Lung microvascular endothelial cell (primary cell): ENCODE data around the gene NUP98. TPM values are rescaled to one million over a fixed set of nuclear protein-coding genes. Genes with fewer than 3 reads are reported as not detected.
"Not testable (repeated sequence)": the region's sequence is repeated elsewhere in the genome, so short reads cannot be mapped to it uniquely, and the experiment has no call there.

ENCODE experiments used
- DNase-seq, 2 donors: peaks; one replicate each; pipeline versions ENCODE4 v3.0.0 to v3.0.0-alpha.2; 2010; ENCODE audit warnings: low read depth in 2 of 2
- total RNA-seq: library from RNA; depleted of rRNA; stranded (reverse); fragments of >200 nt; gene quantifications from 2 replicates; pipeline ENCODE4 v1.2.1, GENCODE V29; 2014

Gene NUP98
- total RNA-seq, 1 donor from 2014 or later = 70.8 TPM

- no peak for DNase-seq
These were observed 29.4 kb upstream of the NUP98 start for GRCh38 chr11:3826721-3827120.

GRCh38 chr11:3825473-3826154, 28.3 kb upstream of the NUP98 start:
- no peak for DNase-seq

GRCh38 chr11:3824714-3825472, 27.5 kb upstream of the NUP98 start:
- peak; percentile 55 to 73 for DNase-seq

GRCh38 chr11:3823762-3824506, 26.6 kb upstream of the NUP98 start:
- no peak for DNase-seq

- DNase-seq = peak in 1 of 2 donors; percentile 68
These were observed 25.9 kb upstream of the NUP98 start for GRCh38 chr11:3823303-3823702.

GRCh38 chr11:3822312-3822711, 25.0 kb upstream of the NUP98 start:
- no peak for DNase-seq

- no peak for DNase-seq
These were observed 23.6 kb upstream of the NUP98 start for GRCh38 chr11:3820971-3821370.

GRCh38 chr11:3817181-3817800, 19.9 kb upstream of the NUP98 start:
- no peak for DNase-seq

- no peak for DNase-seq
These were observed 19.3 kb upstream of the NUP98 start for GRCh38 chr11:3816673-3817072.

GRCh38 chr11:3815845-3816244, 18.5 kb upstream of the NUP98 start:
- no peak for DNase-seq

- DNase-seq = not testable (repeated sequence)
These were observed 17.5 kb upstream of the NUP98 start for GRCh38 chr11:3814832-3815231.

GRCh38 chr11:3810951-3811350, 13.6 kb upstream of the NUP98 start:
- no peak for DNase-seq

GRCh38 chr11:3810446-3810845, 13.1 kb upstream of the NUP98 start:
- no peak for DNase-seq

- no peak for DNase-seq
These were observed 12.2 kb upstream of the NUP98 start for GRCh38 chr11:3809624-3809928.

- peak; percentile 58 to 62 for DNase-seq
These were observed 11.7 kb upstream of the NUP98 start for GRCh38 chr11:3808861-3809623.

- DNase-seq = peak; percentile 55 to 60
These were observed 10.8 kb upstream of the NUP98 start, which contains the start of gene PGAP2 for GRCh38 chr11:3807909-3808860. Gene PGAP2, plus strand, starts transcription at chr11:3808560. Its CDS starts 2,700 bp downstream, at chr11:3811260.

- peak in 1 of 2 donors; percentile 43 for DNase-seq
These were observed 6.6 kb upstream of the NUP98 start for GRCh38 chr11:3803726-3804495.

- DNase-seq = no peak
These were observed 4.8 kb upstream of the NUP98 start for GRCh38 chr11:3802011-3802790.
